ENCODE data around the gene ELL2. TPM values are rescaled to one million over a fixed set of nuclear protein-coding genes. Genes with fewer than 3 reads are reported as not detected.

ELL2 gene
- total and polyA plus RNA-seq, 12 donors, result 10.5 to 68.2 (median 27.2) TPM

DNA sequence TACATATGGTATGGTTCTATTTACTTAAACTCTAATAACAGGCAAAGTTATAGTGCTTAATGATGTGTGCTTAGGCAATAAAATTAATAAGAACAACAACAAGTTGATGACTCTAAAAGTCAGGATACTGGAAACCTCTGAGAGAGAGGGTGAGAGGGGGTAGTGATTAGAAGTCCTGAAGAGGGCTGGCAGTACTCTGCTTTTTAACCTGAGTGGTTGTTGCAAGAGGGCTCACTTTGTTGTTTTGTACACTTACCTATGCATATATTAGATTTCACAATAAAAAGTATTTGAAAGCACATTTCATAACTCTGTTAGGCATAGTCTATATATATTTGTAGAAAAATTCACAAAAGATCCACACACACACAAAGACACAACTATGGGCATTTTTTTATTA, 21.4 kb upstream of the ELL2 start:
- no peak overlapping the region for H3K27ac ChIP-seq
- TF ChIP-seq, protein P1, sequence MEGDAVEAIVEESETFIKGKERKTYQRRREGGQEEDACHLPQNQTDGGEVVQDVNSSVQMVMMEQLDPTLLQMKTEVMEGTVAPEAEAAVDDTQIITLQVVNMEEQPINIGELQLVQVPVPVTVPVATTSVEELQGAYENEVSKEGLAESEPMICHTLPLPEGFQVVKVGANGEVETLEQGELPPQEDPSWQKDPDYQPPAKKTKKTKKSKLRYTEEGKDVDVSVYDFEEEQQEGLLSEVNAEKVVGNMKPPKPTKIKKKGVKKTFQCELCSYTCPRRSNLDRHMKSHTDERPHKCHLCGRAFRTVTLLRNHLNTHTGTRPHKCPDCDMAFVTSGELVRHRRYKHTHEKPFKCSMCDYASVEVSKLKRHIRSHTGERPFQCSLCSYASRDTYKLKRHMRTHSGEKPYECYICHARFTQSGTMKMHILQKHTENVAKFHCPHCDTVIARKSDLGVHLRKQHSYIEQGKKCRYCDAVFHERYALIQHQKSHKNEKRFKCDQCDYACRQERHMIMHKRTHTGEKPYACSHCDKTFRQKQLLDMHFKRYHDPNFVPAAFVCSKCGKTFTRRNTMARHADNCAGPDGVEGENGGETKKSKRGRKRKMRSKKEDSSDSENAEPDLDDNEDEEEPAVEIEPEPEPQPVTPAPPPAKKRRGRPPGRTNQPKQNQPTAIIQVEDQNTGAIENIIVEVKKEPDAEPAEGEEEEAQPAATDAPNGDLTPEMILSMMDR (IDR thresholded peaks at IDR 0.05), result no peak
- no peaks in the 10 kb centered on the region for H3K9me3 ChIP-seq
- no peaks in the 10 kb centered on the region for H3K27me3 ChIP-seq
- DNase-seq (no peak), ATAC-seq (no peak)
- H3K36me3 ChIP-seq, result no peaks in the 10 kb centered on the region
- no peak overlapping the region for H3K4me3 ChIP-seq
- H3K4me1 ChIP-seq, result peaks cover 0 to 23% (median 5%) of the 10 kb centered on the region in 9 donors
- intact Hi-C loops (cut with DNase I), result no loop called here

DNA sequence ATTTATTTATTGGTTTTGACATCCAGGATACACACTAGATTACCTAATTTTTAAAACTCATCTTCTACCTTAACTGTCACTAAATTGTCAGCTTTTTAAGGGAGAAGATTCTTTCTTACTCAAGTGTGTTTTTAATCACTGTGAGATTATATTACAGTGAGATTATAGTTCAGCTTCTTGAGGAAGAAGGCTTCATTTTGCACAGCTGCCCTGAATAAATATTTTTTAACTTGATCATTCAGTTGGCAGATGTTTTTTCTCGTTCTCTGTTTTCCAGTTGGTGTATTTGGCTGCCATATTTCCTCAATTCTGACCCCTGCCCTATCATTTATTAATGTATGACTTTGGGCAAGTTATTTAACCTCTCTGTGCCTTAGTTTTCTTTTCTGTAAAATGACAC, 15.0 kb upstream of the ELL2 start:
- H3K9me3 ChIP-seq, result peaks cover 0 to 7% (median 0%) of the 10 kb centered on the region in 11 donors
- DNase-seq (no peak), ATAC-seq (no peak)
- intact Hi-C loops (cut with DNase I), result no loop called here
- H3K4me1 ChIP-seq, result peaks cover 0 to 6% (median 0%) of the 10 kb centered on the region in 9 donors
- TF ChIP-seq, protein P1 (IDR thresholded peaks at IDR 0.05), result no peak
- no peaks in the 10 kb centered on the region for H3K27me3 ChIP-seq
- H3K27ac ChIP-seq, result no peak overlapping the region
- no peak overlapping the region for H3K4me3 ChIP-seq
- H3K36me3 ChIP-seq, result no peaks in the 10 kb centered on the region
- 56 to 57% methylated on average over 1 of the region's 1 CpG for WGBS, 2 donors

DNA sequence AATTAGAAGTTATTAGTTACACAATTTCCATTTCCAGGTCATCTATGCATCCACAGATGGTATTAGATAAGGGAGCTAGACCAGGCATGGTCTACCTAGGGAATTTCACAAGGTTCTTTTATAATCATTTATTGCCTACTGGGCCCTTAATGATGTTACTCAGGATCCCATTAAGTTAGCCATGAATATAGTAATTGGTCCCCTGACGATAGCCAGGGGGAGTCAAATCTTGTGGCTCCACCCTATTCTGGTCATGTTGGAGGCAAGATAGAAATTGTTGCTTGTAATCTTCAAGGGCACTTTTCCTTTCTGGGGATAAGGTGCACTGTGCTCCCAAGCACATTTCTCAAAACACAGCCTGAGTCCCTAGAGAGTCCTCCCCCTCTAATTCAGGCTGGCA, 14.1 kb upstream of the ELL2 start:
- ATAC-seq (no peak), DNase-seq (no peak)
- 82 to 90% methylated on average over 1 of the region's 1 CpG for WGBS, 2 donors
- Histone ChIP-seq H3K9me3 (peaks cover 0 to 8% (median 0%) of the 10 kb centered on the region in 11 donors), H3K27ac (no peak overlapping the region), H3K36me3 (no peaks in the 10 kb centered on the region), H3K4me1 (peaks cover 0 to 6% (median 0%) of the 10 kb centered on the region in 9 donors), H3K4me3 (no peak overlapping the region), H3K27me3 (no peaks in the 10 kb centered on the region)
- intact Hi-C loops (cut with DNase I), result no loop called here
- TF ChIP-seq, protein P1 (IDR thresholded peaks at IDR 0.05), result no peak

DNA sequence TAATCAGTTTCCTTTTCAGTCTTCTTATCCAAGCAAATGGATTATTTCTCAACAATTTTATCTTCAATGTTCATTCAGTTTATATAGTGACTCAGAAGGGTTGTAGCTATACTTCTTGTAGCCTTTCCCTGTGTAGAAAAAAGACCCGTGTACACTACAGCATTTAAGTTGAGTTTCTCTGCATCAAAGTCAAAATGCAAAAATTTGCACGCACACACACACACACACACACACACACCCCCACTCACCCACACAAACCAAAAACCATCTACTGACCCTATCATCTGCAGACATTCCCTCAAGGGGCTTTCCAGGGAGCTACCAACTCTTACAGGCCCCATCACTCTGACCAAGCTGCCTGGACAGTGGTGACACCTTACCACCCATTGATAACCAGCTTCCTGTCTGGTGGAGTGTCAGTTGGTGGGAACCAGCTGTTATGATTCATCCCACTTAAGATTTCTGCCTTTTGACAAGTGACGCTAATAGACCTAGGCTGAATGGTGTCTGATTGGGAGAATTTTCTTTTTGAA, 12.2 kb upstream of the ELL2 start:
- Histone ChIP-seq H3K4me1 (peaks cover 0 to 11% (median 0%) of the 10 kb centered on the region in 9 donors), H3K27me3 (no peaks in the 10 kb centered on the region), H3K36me3 (no peaks in the 10 kb centered on the region), H3K27ac (no peak overlapping the region), H3K9me3 (peaks cover 0 to 18% (median 7%) of the 10 kb centered on the region in 11 donors), H3K4me3 (no peak overlapping the region)
- intact Hi-C loops (cut with DNase I), result no loop called here
- DNase-seq (no peak), ATAC-seq (peak in 4 of 8 donors; percentile 35 to 67 (median 52))
- TF ChIP-seq, protein P1 (IDR thresholded peaks at IDR 0.05), result no peak
- 59 to 65% methylated on average over 3 of the region's 3 CpGs for WGBS, 2 donors

Data from heart right ventricle (tissue), 16 donors.